Activated CD8-positive, alpha-beta T cell treated with anti-CD3 and anti-CD28 coated beads for 36 hours (primary cell): ENCODE measurements around the gene ANKS1B. TPM values are rescaled to one million over a fixed set of nuclear protein-coding genes. Genes with fewer than 3 reads are reported as not detected.

Experiments used
- ATAC-seq: fragments of 200-7000 bp; cut with Tn5 transposase; one replicate; pipeline ENCODE4 v1.10.0; 2021; ENCODE audit warnings: mild to moderate bottlenecking, moderate library complexity
- CTCF ChIA-PET: fragments of 350-600 bp; sonication (Branson Sonifier 250); formaldehyde crosslinking; loops from one replicate; lab custom pipeline; 2021; ENCODE audit warnings: antibody characterized with exemption; lab: Charles Lee
- POLR2A ChIA-PET: fragments of 350-600 bp; sonication (Branson Sonifier 250); formaldehyde crosslinking; loops from one replicate; lab custom pipeline; 2021; ENCODE audit warnings: antibody characterized with exemption; lab: Charles Lee
- DNase-seq: peaks from one replicate; pipeline ENCODE4 v3.0.0-alpha.2; 2020
- H3K27ac Mint-ChIP-seq: one replicate; pipeline ENCODE4 v1.8.0; 2021; ENCODE audit warnings: mild to moderate bottlenecking, mixed read lengths
- H3K27me3 Mint-ChIP-seq: one replicate; pipeline ENCODE4 v1.8.0; 2021; ENCODE audit warnings: mixed read lengths
- H3K36me3 Mint-ChIP-seq: one replicate; pipeline ENCODE4 v1.8.0; 2021; ENCODE audit warnings: low read depth, mixed read lengths
- H3K4me1 Mint-ChIP-seq: one replicate; pipeline ENCODE4 v1.8.0; 2021; ENCODE audit warnings: low read depth, mixed read lengths
- H3K4me3 Mint-ChIP-seq: one replicate; pipeline ENCODE4 v1.8.0; 2021; ENCODE audit warnings: mild to moderate bottlenecking, moderate library complexity, mixed read lengths
- H3K9me3 Mint-ChIP-seq: one replicate; pipeline ENCODE4 v1.8.0; 2021; ENCODE audit warnings: mixed read lengths
- CTCF ChIP-seq: fragments of 200-600 bp; IDR thresholded peaks from one replicate; pipeline ENCODE4 v1.8.0; 2022; ENCODE audit warnings: antibody characterized with exemption, mild to moderate bottlenecking
- intact Hi-C: fragments of 100-400 bp; cut with micrococcal nuclease; formaldehyde crosslinking; loops from one replicate; pipeline ENCODE4 v1.10.0; 2022
- total RNA-seq, 2 experiments: library from RNA; stranded (reverse); gene quantifications; one replicate each; pipeline ENCODE4 v1.2.3, GENCODE V29; 2021

The ANKS1B gene
- total RNA-seq, 2 experiments from 2014 or later, result 0.54 TPM; not detected in 1

- POLR2A ChIA-PET, result no interaction called here
- H3K27me3 Mint-ChIP-seq, result no peaks in the 10 kb centered on the region
- ATAC-seq (no peak), DNase-seq (no peak)
- no peak overlapping the region for H3K4me3 Mint-ChIP-seq
- H3K9me3 Mint-ChIP-seq, result no peaks in the 10 kb centered on the region
- CTCF ChIA-PET, result no interaction called here
- TF ChIP-seq CTCF, result no peak
- no peak overlapping the region for H3K27ac Mint-ChIP-seq
- no peaks in the 10 kb centered on the region for H3K36me3 Mint-ChIP-seq
- no peaks in the 10 kb centered on the region for H3K4me1 Mint-ChIP-seq
- intact Hi-C loops, result no loop called here
Observed at GRCh38 chr12:99135376-99135775, 849.4 kb downstream of the ANKS1B start.

- Mint-ChIP-seq H3K4me3 (no peak overlapping the region), H3K4me1 (no peaks in the 10 kb centered on the region), H3K9me3 (no peaks in the 10 kb centered on the region), H3K36me3 (no peaks in the 10 kb centered on the region), H3K27ac (no peak overlapping the region), H3K27me3 (no peaks in the 10 kb centered on the region)
- intact Hi-C loops, result no loop called here
- CTCF ChIA-PET, result no interaction called here
- ATAC-seq (no peak), DNase-seq (no peak)
- TF ChIP-seq CTCF, result no peak
- POLR2A ChIA-PET, result no interaction called here
Observed at GRCh38 chr12:99133401-99133800, 851.3 kb downstream of the ANKS1B start.

GRCh38 chr12:99131751-99132199, 853.0 kb downstream of the ANKS1B start:
- ChIA-PET CTCF (no interaction called here), POLR2A (no interaction called here)
- H3K4me3 Mint-ChIP-seq, result no peak overlapping the region
- ATAC-seq (no peak), DNase-seq (no peak)
- H3K36me3 Mint-ChIP-seq, result no peaks in the 10 kb centered on the region
- no peaks in the 10 kb centered on the region for H3K4me1 Mint-ChIP-seq
- no peak overlapping the region for H3K27ac Mint-ChIP-seq
- H3K27me3 Mint-ChIP-seq, result no peaks in the 10 kb centered on the region
- intact Hi-C loops, result no loop called here
- TF ChIP-seq CTCF, result no peak
- H3K9me3 Mint-ChIP-seq, result no peaks in the 10 kb centered on the region

GRCh38 chr12:99130808-99131553, 853.8 kb downstream of the ANKS1B start:
- no peaks in the 10 kb centered on the region for H3K36me3 Mint-ChIP-seq
- TF ChIP-seq CTCF, result no peak
- no peaks in the 10 kb centered on the region for H3K27me3 Mint-ChIP-seq
- no peak overlapping the region for H3K27ac Mint-ChIP-seq
- H3K9me3 Mint-ChIP-seq, result no peaks in the 10 kb centered on the region
- no peak overlapping the region for H3K4me3 Mint-ChIP-seq
- DNase-seq (no peak), ATAC-seq (no peak)
- POLR2A ChIA-PET, result no interaction called here
- intact Hi-C loops, result no loop called here
- H3K4me1 Mint-ChIP-seq, result no peaks in the 10 kb centered on the region
- CTCF ChIA-PET, result no interaction called here

- DNase-seq, result no peak
- TF ChIP-seq CTCF, result no peak
- no peak overlapping the region for H3K4me3 Mint-ChIP-seq
- no peaks in the 10 kb centered on the region for H3K4me1 Mint-ChIP-seq
- H3K36me3 Mint-ChIP-seq, result no peaks in the 10 kb centered on the region
- no peak overlapping the region for H3K27ac Mint-ChIP-seq
- ChIA-PET POLR2A (no interaction called here), CTCF (no interaction called here)
- ATAC-seq, result no peak
- no peaks in the 10 kb centered on the region for H3K27me3 Mint-ChIP-seq
- intact Hi-C loops, result no loop called here
- no peaks in the 10 kb centered on the region for H3K9me3 Mint-ChIP-seq
Observed at GRCh38 chr12:99128246-99128802, 856.4 kb downstream of the ANKS1B start.
